ENCODE measurements around the gene DUSP2. TPM values are rescaled to one million over a fixed set of nuclear protein-coding genes. Genes with fewer than 3 reads are reported as not detected.

DUSP2 gene
- total RNA-seq, 1 experiment from 2014 or later = 4.9 TPM

DNA sequence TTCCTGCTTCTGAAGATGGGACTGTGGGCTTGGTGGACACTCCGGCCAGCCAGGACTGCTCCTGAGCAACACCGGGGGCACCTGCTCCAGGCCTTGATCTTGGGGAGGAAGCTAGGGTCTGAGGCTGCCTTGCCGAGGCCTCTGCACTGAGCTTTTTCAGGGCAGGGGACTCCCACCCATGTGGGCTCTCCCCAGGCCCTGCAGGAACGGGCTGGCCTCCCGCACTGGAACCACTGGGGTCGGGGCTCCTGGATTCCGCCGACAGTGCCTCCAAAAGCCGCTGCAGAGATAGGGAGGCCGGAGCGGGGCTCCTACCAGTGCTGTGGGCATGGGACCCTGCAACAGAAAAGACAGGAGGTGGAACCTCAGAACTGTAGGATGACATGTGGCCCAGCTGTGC, 21.3 kb downstream of the DUSP2 start:
- intact Hi-C loops (cut with micrococcal nuclease; ENCODE audit: unreplicated experiment) (no loop called here), in situ Hi-C loops (cut with HindIII; ENCODE audit: low pct_unique_long_range_greater_than_20kb, low sequenced_read_pairs) (no loop called here)
- TF ChIP-seq SIN3A (IDR thresholded peaks at IDR 0.05; ENCODE audit: borderline replicate concordance, insufficient read depth, low read depth, low read length) = no peak
- BruUV-seq (replicated peaks) = no TSS peak
- no peaks in the 10 kb centered on the region for H3K36me3 ChIP-seq (ENCODE audit: control insufficient read depth, insufficient read depth, low read length)
- no peaks in the 10 kb centered on the region for H3K4me1 ChIP-seq (ENCODE audit: control insufficient read depth, insufficient read depth, low read length)
- H3K27me3 ChIP-seq (ENCODE audit: control insufficient read depth, insufficient read depth, low read length) = no peaks in the 10 kb centered on the region; the same call in 1 of the 2 replicates
- no peak overlapping the region for H3K4me3 ChIP-seq (ENCODE audit: low read depth in 2 of 2, low read length in 2 of 2)
- ChIA-PET POLR2A (no interaction called here), CTCF (no interaction called here)
- H3K9me3 ChIP-seq (ENCODE audit: control insufficient read depth, insufficient read depth, low read depth, low read length) = no peaks in the 10 kb centered on the region
- no peak for DNase-seq (ENCODE audit: low read depth, low spot score)
- H3K27ac ChIP-seq (ENCODE audit: low read length) = no peak overlapping the region
- ATAC-seq = no peak

GRCh38 chr2:96123290-96123689, 21.9 kb downstream of the DUSP2 start:
- CTCF ChIA-PET = no interaction called here
- in situ Hi-C loops (cut with HindIII; ENCODE audit: low pct_unique_long_range_greater_than_20kb, low sequenced_read_pairs) (no loop called here), intact Hi-C loops (cut with micrococcal nuclease; ENCODE audit: unreplicated experiment) (no loop called here)
- H3K9me3 ChIP-seq (ENCODE audit: control insufficient read depth, insufficient read depth, low read depth, low read length) = no peaks in the 10 kb centered on the region
- H3K4me1 ChIP-seq (ENCODE audit: control insufficient read depth, insufficient read depth, low read length) = no peaks in the 10 kb centered on the region
- H3K27ac ChIP-seq (ENCODE audit: low read length) = no peak overlapping the region
- TF ChIP-seq, protein P1, sequence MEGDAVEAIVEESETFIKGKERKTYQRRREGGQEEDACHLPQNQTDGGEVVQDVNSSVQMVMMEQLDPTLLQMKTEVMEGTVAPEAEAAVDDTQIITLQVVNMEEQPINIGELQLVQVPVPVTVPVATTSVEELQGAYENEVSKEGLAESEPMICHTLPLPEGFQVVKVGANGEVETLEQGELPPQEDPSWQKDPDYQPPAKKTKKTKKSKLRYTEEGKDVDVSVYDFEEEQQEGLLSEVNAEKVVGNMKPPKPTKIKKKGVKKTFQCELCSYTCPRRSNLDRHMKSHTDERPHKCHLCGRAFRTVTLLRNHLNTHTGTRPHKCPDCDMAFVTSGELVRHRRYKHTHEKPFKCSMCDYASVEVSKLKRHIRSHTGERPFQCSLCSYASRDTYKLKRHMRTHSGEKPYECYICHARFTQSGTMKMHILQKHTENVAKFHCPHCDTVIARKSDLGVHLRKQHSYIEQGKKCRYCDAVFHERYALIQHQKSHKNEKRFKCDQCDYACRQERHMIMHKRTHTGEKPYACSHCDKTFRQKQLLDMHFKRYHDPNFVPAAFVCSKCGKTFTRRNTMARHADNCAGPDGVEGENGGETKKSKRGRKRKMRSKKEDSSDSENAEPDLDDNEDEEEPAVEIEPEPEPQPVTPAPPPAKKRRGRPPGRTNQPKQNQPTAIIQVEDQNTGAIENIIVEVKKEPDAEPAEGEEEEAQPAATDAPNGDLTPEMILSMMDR (IDR thresholded peaks at IDR 0.05) = no peak
- TF ChIP-seq SIN3A (IDR thresholded peaks at IDR 0.05; ENCODE audit: borderline replicate concordance, insufficient read depth, low read depth, low read length) (no peak), TCF7L2 (IDR thresholded peaks at IDR 0.05; ENCODE audit: low read depth, low read length) (no peak), POLR2AphosphoS5 (IDR thresholded peaks at IDR 0.05; ENCODE audit: low read depth, low read length) (no peak)
- TF ChIP-seq, protein P2, sequence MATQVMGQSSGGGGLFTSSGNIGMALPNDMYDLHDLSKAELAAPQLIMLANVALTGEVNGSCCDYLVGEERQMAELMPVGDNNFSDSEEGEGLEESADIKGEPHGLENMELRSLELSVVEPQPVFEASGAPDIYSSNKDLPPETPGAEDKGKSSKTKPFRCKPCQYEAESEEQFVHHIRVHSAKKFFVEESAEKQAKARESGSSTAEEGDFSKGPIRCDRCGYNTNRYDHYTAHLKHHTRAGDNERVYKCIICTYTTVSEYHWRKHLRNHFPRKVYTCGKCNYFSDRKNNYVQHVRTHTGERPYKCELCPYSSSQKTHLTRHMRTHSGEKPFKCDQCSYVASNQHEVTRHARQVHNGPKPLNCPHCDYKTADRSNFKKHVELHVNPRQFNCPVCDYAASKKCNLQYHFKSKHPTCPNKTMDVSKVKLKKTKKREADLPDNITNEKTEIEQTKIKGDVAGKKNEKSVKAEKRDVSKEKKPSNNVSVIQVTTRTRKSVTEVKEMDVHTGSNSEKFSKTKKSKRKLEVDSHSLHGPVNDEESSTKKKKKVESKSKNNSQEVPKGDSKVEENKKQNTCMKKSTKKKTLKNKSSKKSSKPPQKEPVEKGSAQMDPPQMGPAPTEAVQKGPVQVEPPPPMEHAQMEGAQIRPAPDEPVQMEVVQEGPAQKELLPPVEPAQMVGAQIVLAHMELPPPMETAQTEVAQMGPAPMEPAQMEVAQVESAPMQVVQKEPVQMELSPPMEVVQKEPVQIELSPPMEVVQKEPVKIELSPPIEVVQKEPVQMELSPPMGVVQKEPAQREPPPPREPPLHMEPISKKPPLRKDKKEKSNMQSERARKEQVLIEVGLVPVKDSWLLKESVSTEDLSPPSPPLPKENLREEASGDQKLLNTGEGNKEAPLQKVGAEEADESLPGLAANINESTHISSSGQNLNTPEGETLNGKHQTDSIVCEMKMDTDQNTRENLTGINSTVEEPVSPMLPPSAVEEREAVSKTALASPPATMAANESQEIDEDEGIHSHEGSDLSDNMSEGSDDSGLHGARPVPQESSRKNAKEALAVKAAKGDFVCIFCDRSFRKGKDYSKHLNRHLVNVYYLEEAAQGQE (IDR thresholded peaks at IDR 0.05; ENCODE audit: insufficient read depth in 1 of 2, low read depth in 2 of 2, low read length in 1 of 2) = no peak
- no peaks in the 10 kb centered on the region for H3K36me3 ChIP-seq (ENCODE audit: control insufficient read depth, insufficient read depth, low read length)
- BruUV-seq (replicated peaks) = no TSS peak
- H3K27me3 ChIP-seq (ENCODE audit: control insufficient read depth, insufficient read depth, low read length) = no peaks in the 10 kb centered on the region; the same call in 1 of the 2 replicates
- POLR2A ChIA-PET = no interaction called here
- H3K4me3 ChIP-seq (ENCODE audit: low read depth in 2 of 2, low read length in 2 of 2) = no peak overlapping the region
- ATAC-seq = no peak
- no peak for DNase-seq (ENCODE audit: low read depth, low spot score)

DNA sequence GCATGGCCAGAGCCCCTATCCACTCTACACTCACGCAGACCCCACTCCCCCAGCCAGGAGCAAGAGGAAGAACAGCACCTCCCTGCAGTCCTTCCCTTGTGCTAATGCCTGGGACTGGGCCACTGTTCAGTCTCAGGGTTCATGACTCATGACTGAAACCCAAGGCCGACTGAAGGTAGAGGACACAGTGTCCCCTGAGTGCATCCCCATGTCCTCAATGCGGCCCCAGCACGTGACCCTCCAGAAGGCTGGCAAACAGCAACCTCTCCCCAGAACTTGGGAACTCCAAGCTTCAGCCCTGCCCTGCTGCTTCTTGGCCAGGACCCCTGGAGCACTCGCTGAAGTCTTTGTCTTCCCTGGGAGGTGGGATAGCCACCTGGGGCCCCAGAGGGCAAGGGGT, 22.8 kb downstream of the DUSP2 start:
- no peaks in the 10 kb centered on the region for H3K36me3 ChIP-seq (ENCODE audit: control insufficient read depth, insufficient read depth, low read length)
- H3K4me1 ChIP-seq (ENCODE audit: control insufficient read depth, insufficient read depth, low read length) = no peaks in the 10 kb centered on the region
- ChIA-PET POLR2A (no interaction called here), CTCF (no interaction called here)
- H3K27ac ChIP-seq (ENCODE audit: low read length) = no peak overlapping the region
- intact Hi-C loops (cut with micrococcal nuclease; ENCODE audit: unreplicated experiment) (no loop called here), in situ Hi-C loops (cut with HindIII; ENCODE audit: low pct_unique_long_range_greater_than_20kb, low sequenced_read_pairs) (no loop called here)
- no peak for TF ChIP-seq SIN3A (IDR thresholded peaks at IDR 0.05; ENCODE audit: borderline replicate concordance, insufficient read depth, low read depth, low read length)
- TF ChIP-seq, protein P2 (IDR thresholded peaks at IDR 0.05; ENCODE audit: insufficient read depth in 1 of 2, low read depth in 2 of 2, low read length in 1 of 2) = no peak
- no peak for TF ChIP-seq TCF7L2 (IDR thresholded peaks at IDR 0.05; ENCODE audit: low read depth, low read length)
- TF ChIP-seq, protein P1 (IDR thresholded peaks at IDR 0.05) = no peak
- TF ChIP-seq POLR2AphosphoS5 (IDR thresholded peaks at IDR 0.05; ENCODE audit: low read depth, low read length) = no peak
- H3K9me3 ChIP-seq (ENCODE audit: control insufficient read depth, insufficient read depth, low read depth, low read length) = no peaks in the 10 kb centered on the region
- H3K27me3 ChIP-seq (ENCODE audit: control insufficient read depth, insufficient read depth, low read length) = no peaks in the 10 kb centered on the region; the same call in 1 of the 2 replicates
- BruUV-seq (replicated peaks) = no TSS peak
- DNase-seq (ENCODE audit: low read depth, low spot score) (no peak), ATAC-seq (no peak)
- no peak overlapping the region for H3K4me3 ChIP-seq (ENCODE audit: low read depth in 2 of 2, low read length in 2 of 2)

All from Panc1 (cell line).